GM12873 (cell line): ENCODE data around the gene TEKT5.

Experiments used
- CTCF ChIP-seq: IDR thresholded peaks from 2 replicates; pipeline ENCODE4 v1.5.1; 2012; ENCODE audit warnings: low read depth, mild to moderate bottlenecking, moderate library complexity, low read length, control low read depth; ENCODE audit not compliant: insufficient read depth; ENCODE audit errors: missing control alignments

The TEKT5 gene

GRCh38 chr16:10693889-10694288, 841 bp downstream of the TEKT5 start:
- no peak for TF ChIP-seq CTCF

GRCh38 chr16:10692470-10692869, 2.3 kb downstream of the TEKT5 start:
- no peak for TF ChIP-seq CTCF

- no peak for TF ChIP-seq CTCF
Observed at GRCh38 chr16:10688726-10689125, 6.0 kb downstream of the TEKT5 start.

GRCh38 chr16:10688291-10688690, 6.4 kb downstream of the TEKT5 start:
- TF ChIP-seq CTCF: no peak

- no peak for TF ChIP-seq CTCF
Observed at GRCh38 chr16:10685709-10686108, 9.0 kb downstream of the TEKT5 start.

- TF ChIP-seq CTCF: no peak
Observed at GRCh38 chr16:10684511-10685151, 10.1 kb downstream of the TEKT5 start.

GRCh38 chr16:10683170-10683569, 11.6 kb downstream of the TEKT5 start:
- TF ChIP-seq CTCF: no peak
